C4-2B (cell line): ENCODE measurements around the gene CRADD.

Experiments
- ZFX ChIP-seq: fragments of 450-650 bp; IDR thresholded peaks from 2 replicates; pipeline ENCODE4 v1.6.1; 2017
- TF ChIP-seq, protein P1 (sequence below): fragments of 450-650 bp; conservative IDR thresholded peaks from 2 replicates; pipeline ENCODE4 v1.5.1; 2017; ENCODE audit warnings: mild to moderate bottlenecking

DNA sequence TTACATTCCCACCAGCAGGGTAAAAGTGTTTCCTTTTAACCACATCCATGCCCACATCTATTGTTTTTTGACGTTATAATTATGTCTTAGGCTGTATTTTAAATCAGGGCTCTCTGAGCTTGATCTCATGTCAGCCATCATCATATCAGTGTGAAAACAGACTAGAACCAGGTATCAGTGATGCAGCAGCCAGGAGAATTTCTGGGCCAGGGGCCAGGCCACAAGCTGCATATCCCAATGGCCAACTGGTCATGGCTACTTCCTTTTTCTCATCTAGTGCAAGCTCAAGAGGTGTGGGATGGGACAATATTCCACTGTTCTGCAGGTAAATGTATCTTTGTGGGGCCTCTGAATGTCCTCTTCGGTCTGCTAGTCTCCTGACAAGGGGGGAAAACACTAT lies 125.1 kb downstream of the CRADD start:
- no peak for TF ChIP-seq ZFX
- TF ChIP-seq, protein P1, sequence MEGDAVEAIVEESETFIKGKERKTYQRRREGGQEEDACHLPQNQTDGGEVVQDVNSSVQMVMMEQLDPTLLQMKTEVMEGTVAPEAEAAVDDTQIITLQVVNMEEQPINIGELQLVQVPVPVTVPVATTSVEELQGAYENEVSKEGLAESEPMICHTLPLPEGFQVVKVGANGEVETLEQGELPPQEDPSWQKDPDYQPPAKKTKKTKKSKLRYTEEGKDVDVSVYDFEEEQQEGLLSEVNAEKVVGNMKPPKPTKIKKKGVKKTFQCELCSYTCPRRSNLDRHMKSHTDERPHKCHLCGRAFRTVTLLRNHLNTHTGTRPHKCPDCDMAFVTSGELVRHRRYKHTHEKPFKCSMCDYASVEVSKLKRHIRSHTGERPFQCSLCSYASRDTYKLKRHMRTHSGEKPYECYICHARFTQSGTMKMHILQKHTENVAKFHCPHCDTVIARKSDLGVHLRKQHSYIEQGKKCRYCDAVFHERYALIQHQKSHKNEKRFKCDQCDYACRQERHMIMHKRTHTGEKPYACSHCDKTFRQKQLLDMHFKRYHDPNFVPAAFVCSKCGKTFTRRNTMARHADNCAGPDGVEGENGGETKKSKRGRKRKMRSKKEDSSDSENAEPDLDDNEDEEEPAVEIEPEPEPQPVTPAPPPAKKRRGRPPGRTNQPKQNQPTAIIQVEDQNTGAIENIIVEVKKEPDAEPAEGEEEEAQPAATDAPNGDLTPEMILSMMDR: no peak
